ENCODE data around the gene TRPM3. TPM values are rescaled to one million over a fixed set of nuclear protein-coding genes. Genes with fewer than 3 reads are reported as not detected.

TRPM3 gene
- total and polyA plus RNA-seq, 2 donors (not counting 1 experiment from before 2014, with no cell fraction given) = not detected

DNA sequence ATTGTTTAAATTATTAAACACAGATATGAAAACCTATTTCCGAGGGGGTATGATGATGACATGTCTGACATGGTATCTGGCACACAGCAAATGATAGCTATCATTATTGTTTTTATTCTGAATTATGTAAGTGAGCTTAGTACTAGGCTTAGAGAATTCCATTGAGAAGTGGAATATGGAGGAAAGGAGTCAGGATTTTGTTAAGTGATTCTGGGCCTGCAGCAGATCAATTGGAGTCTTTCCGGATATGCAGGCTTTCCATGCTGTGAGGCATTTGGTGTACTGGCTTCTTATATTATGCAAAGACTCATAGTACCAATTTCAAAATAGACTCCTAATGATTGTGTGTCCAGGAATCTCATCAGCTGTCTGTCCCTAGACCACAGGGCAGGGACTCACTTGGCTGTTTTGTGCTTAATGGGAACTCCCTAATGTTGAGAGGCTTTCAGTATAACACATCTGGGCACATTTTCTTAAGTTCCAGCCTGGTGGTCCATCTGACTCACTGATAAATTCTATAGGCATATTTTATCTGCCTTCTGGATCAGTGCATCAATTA, 527.0 kb downstream of the TRPM3 start:
- H3K27ac ChIP-seq (ENCODE audit: low read length in 2 of 2) = no peak overlapping the region
- H3K79me2 ChIP-seq (ENCODE audit: control insufficient read depth, insufficient read depth, low read length) = no peaks in the 10 kb centered on the region
- no CpG with 5 or more reads among the region's 2 CpGs for WGBS (ENCODE audit: insufficient coverage)
- H3K27ac Mint-ChIP-seq = no peak overlapping the region
- peaks cover 15% of the 10 kb centered on the region for H3K27me3 Mint-ChIP-seq
- H3K4me3 ChIP-seq (ENCODE audit: control extremely low read depth in 1 of 5, extremely low read depth in 1 of 5, insufficient read depth in 1 of 5, low read depth in 2 of 5, low read length in 4 of 5) = no peak overlapping the region
- POLR2A ChIA-PET = no interaction called here
- no peak overlapping the region for H3K9ac ChIP-seq (ENCODE audit: low read length)
- H3K9me3 Mint-ChIP-seq (ENCODE audit: insufficient read depth) = no peaks in the 10 kb centered on the region
- no peaks in the 10 kb centered on the region for H3K36me3 ChIP-seq (replicated peaks in 1 of 2; ENCODE audit: control extremely low read depth in 1 of 2, control insufficient read depth in 1 of 2, extremely low read depth in 1 of 2, insufficient read depth in 2 of 2, low read length in 1 of 2)
- no peak overlapping the region for H3K4me2 ChIP-seq (replicated peaks; ENCODE audit: low read depth, low read length, poor library complexity, severe bottlenecking)
- no peak for DNase-seq
- TF ChIP-seq, protein P1, sequence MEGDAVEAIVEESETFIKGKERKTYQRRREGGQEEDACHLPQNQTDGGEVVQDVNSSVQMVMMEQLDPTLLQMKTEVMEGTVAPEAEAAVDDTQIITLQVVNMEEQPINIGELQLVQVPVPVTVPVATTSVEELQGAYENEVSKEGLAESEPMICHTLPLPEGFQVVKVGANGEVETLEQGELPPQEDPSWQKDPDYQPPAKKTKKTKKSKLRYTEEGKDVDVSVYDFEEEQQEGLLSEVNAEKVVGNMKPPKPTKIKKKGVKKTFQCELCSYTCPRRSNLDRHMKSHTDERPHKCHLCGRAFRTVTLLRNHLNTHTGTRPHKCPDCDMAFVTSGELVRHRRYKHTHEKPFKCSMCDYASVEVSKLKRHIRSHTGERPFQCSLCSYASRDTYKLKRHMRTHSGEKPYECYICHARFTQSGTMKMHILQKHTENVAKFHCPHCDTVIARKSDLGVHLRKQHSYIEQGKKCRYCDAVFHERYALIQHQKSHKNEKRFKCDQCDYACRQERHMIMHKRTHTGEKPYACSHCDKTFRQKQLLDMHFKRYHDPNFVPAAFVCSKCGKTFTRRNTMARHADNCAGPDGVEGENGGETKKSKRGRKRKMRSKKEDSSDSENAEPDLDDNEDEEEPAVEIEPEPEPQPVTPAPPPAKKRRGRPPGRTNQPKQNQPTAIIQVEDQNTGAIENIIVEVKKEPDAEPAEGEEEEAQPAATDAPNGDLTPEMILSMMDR (IDR thresholded peaks at IDR 0.05) = no peak
- no peak for TF ChIP-seq EZH2 (IDR thresholded peaks at IDR 0.05; ENCODE audit: borderline replicate concordance, insufficient read depth, low read depth, low read length, poor library complexity, severe bottlenecking)
- no peak overlapping the region for H3K4me3 Mint-ChIP-seq
- no peaks in the 10 kb centered on the region for H4K20me1 ChIP-seq (ENCODE audit: control insufficient read depth, insufficient read depth, low read length, poor library complexity, severe bottlenecking)
- no peak for ATAC-seq (ENCODE audit: low read depth)
- no peak overlapping the region for H2AFZ ChIP-seq (ENCODE audit: insufficient read depth, low read depth, low read length, poor library complexity, severe bottlenecking)
- H3K27me3 ChIP-seq (replicated peaks in 1 of 4; ENCODE audit: control extremely low read depth in 1 of 4, control insufficient read depth in 3 of 4, insufficient read depth in 4 of 4, low read length in 3 of 4) = no peaks in the 10 kb centered on the region
- intact Hi-C loops (cut with micrococcal nuclease) = no loop called here
- H3K4me1 ChIP-seq (ENCODE audit: control insufficient read depth in 2 of 2, insufficient read depth in 2 of 2, low read length in 2 of 2) = no peaks in the 10 kb centered on the region
- H3K9me3 ChIP-seq (ENCODE audit: control extremely low read depth in 1 of 3, control insufficient read depth in 2 of 3, insufficient read depth in 1 of 3, low read length in 2 of 3) = no peaks in the 10 kb centered on the region
- CTCF ChIA-PET = interaction anchor here (0.9 to 1.8 kb wide), 4 partner anchors 8 to 479 kb away, joined by 3 to 10 read pairs (median 3); no protein-coding TSS in a partner anchor
- H3K4me1 Mint-ChIP-seq = no peaks in the 10 kb centered on the region

DNA sequence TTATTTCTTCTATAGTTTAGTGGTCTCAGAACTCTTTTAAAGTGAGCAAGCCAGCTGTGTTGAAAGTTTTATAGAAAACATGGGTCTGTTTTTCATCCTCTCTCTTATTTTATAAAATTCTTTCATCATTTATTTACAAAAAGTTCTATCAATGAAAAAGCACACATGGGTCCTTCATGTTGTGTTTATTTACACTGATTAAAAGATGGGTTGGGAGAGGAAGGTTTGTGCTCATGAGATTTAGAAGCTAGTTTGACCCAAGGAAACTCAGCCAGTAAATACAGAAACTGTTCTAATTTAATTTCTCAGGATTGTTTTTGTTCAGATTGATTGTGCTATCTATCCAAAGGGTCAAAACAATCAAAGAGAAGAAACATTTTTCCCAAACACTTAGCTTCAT, 528.2 kb downstream of the TRPM3 start:
- no peaks in the 10 kb centered on the region for H3K79me2 ChIP-seq (ENCODE audit: control insufficient read depth, insufficient read depth, low read length)
- TF ChIP-seq EZH2 (IDR thresholded peaks at IDR 0.05; ENCODE audit: borderline replicate concordance, insufficient read depth, low read depth, low read length, poor library complexity, severe bottlenecking) = no peak
- TF ChIP-seq, protein P1 (IDR thresholded peaks at IDR 0.05) = no peak
- no peak overlapping the region for H2AFZ ChIP-seq (ENCODE audit: insufficient read depth, low read depth, low read length, poor library complexity, severe bottlenecking)
- Mint-ChIP-seq H3K9me3 (ENCODE audit: insufficient read depth) (no peaks in the 10 kb centered on the region), H3K4me3 (no peak overlapping the region), H3K27ac (no peak overlapping the region), H3K4me1 (no peaks in the 10 kb centered on the region), H3K27me3 (peaks cover 26% of the 10 kb centered on the region)
- no peak overlapping the region for H3K9ac ChIP-seq (ENCODE audit: low read length)
- H3K4me2 ChIP-seq (replicated peaks; ENCODE audit: low read depth, low read length, poor library complexity, severe bottlenecking) = no peak overlapping the region
- intact Hi-C loops (cut with micrococcal nuclease) = no loop called here
- POLR2A ChIA-PET = no interaction called here
- no peaks in the 10 kb centered on the region for H3K27me3 ChIP-seq (replicated peaks in 1 of 4; ENCODE audit: control extremely low read depth in 1 of 4, control insufficient read depth in 3 of 4, insufficient read depth in 4 of 4, low read length in 3 of 4)
- no peak overlapping the region for H3K27ac ChIP-seq (ENCODE audit: low read length in 2 of 2)
- CTCF ChIA-PET = interaction anchor here (1.1 to 1.8 kb wide), 3 partner anchors 9 to 253 kb away, joined by 3 to 10 read pairs (median 3); no protein-coding TSS in a partner anchor
- DNase-seq (no peak), ATAC-seq (ENCODE audit: low read depth) (no peak)
- H4K20me1 ChIP-seq (ENCODE audit: control insufficient read depth, insufficient read depth, low read length, poor library complexity, severe bottlenecking) = no peaks in the 10 kb centered on the region
- no peaks in the 10 kb centered on the region for H3K4me1 ChIP-seq (ENCODE audit: control insufficient read depth in 2 of 2, insufficient read depth in 2 of 2, low read length in 2 of 2)
- no peak overlapping the region for H3K4me3 ChIP-seq (ENCODE audit: control extremely low read depth in 1 of 5, extremely low read depth in 1 of 5, insufficient read depth in 1 of 5, low read depth in 2 of 5, low read length in 4 of 5)
- H3K36me3 ChIP-seq (replicated peaks in 1 of 2; ENCODE audit: control extremely low read depth in 1 of 2, control insufficient read depth in 1 of 2, extremely low read depth in 1 of 2, insufficient read depth in 2 of 2, low read length in 1 of 2) = no peaks in the 10 kb centered on the region
- no peaks in the 10 kb centered on the region for H3K9me3 ChIP-seq (ENCODE audit: control extremely low read depth in 1 of 3, control insufficient read depth in 2 of 3, insufficient read depth in 1 of 3, low read length in 2 of 3)
